H9 (cell line): ENCODE data around the gene C6orf52. TPM values are rescaled to one million over a fixed set of nuclear protein-coding genes. Genes with fewer than 3 reads are reported as not detected.

Experiments used
- DNase-seq: peaks from one replicate; pipeline ENCODE4 v3.0.0-alpha.2; 2017
- H2AFZ ChIP-seq: one replicate; pipeline ENCODE4 v1.6.1; 2013; ENCODE audit warnings: mild to moderate bottlenecking, low read length, control low read depth, moderate library complexity
- H2AK5ac ChIP-seq: 2 replicates; pipeline ENCODE4 v1.6.1; 2013; ENCODE audit warnings: low read length, control low read depth, mixed read lengths; ENCODE audit not compliant: insufficient read length
- H2BK120ac ChIP-seq: one replicate; pipeline ENCODE4 v1.6.1; 2013; ENCODE audit warnings: low read depth, mild to moderate bottlenecking, low read length, control low read depth, inconsistent platforms; ENCODE audit not compliant: poor library complexity, severe bottlenecking
- H2BK12ac ChIP-seq: 2 replicates; pipeline ENCODE4 v1.6.1; 2013; ENCODE audit warnings: low read length, control low read depth, mixed read lengths, low read depth; ENCODE audit not compliant: insufficient read length
- H2BK15ac ChIP-seq: 2 replicates; pipeline ENCODE4 v1.6.1; 2013; ENCODE audit warnings: low read depth, low read length, control low read depth
- H2BK20ac ChIP-seq: one replicate; pipeline ENCODE4 v1.6.1; 2013; ENCODE audit warnings: low read depth, mild to moderate bottlenecking, low read length, control low read depth, inconsistent platforms; ENCODE audit not compliant: poor library complexity, severe bottlenecking
- H2BK5ac ChIP-seq: 2 replicates; pipeline ENCODE4 v1.6.1; 2013; ENCODE audit warnings: low read length, control low read depth, mixed read lengths; ENCODE audit not compliant: insufficient read length
- H3K14ac ChIP-seq: 2 replicates; pipeline ENCODE4 v1.6.1; 2013; ENCODE audit warnings: low read length, control low read depth; ENCODE audit not compliant: insufficient read depth
- H3K18ac ChIP-seq: 2 replicates; pipeline ENCODE4 v1.6.1; 2013; ENCODE audit warnings: low read depth, mild to moderate bottlenecking, mixed read lengths, low read length, control low read depth; ENCODE audit not compliant: insufficient read length
- H3K23ac ChIP-seq: 2 replicates; pipeline ENCODE4 v1.6.1; 2013; ENCODE audit warnings: low read length, control low read depth, mixed read lengths, low read depth; ENCODE audit not compliant: insufficient read length
- H3K23me2 ChIP-seq: 2 replicates; pipeline ENCODE4 v1.6.1; 2013; ENCODE audit warnings: low read depth, mild to moderate bottlenecking, mixed read lengths, low read length, control low read depth; ENCODE audit not compliant: insufficient read length, poor library complexity, severe bottlenecking
- H3K27ac ChIP-seq: 2 replicates; pipeline ENCODE4 v1.5.1; 2013; ENCODE audit warnings: low read length, control low read depth, mixed read lengths, low read depth; ENCODE audit not compliant: insufficient read length
- H3K27me3 ChIP-seq: 2 replicates; pipeline ENCODE4 v1.6.1; 2013; ENCODE audit warnings: low read length, control low read depth, inconsistent platforms; ENCODE audit not compliant: insufficient read depth
- H3K4ac ChIP-seq: 2 replicates; pipeline ENCODE4 v1.6.1; 2013; ENCODE audit warnings: low read depth, mild to moderate bottlenecking, control low read depth, inconsistent platforms, low read length, moderate library complexity
- H3K4me1 ChIP-seq: 2 replicates; pipeline ENCODE4 v1.6.1; 2013; ENCODE audit warnings: low read length, control low read depth, inconsistent platforms; ENCODE audit not compliant: insufficient read depth
- H3K4me2 ChIP-seq: 2 replicates; pipeline ENCODE4 v1.6.1; 2013; ENCODE audit warnings: low read length, control low read depth, mixed read lengths; ENCODE audit not compliant: insufficient read length, insufficient read depth
- H3K56ac ChIP-seq: 2 replicates; pipeline ENCODE4 v1.6.1; 2013; ENCODE audit warnings: low read depth, mild to moderate bottlenecking, mixed read lengths, low read length, control low read depth; ENCODE audit not compliant: insufficient read length
- H3K79me1 ChIP-seq: 2 replicates; pipeline ENCODE4 v1.6.1; 2013; ENCODE audit warnings: low read depth, mild to moderate bottlenecking, moderate library complexity, low read length, control low read depth, inconsistent platforms; ENCODE audit not compliant: insufficient read depth, poor library complexity, severe bottlenecking
- H3K79me2 ChIP-seq: 2 replicates; pipeline ENCODE4 v1.6.1; 2013; ENCODE audit warnings: low read length, control low read depth, inconsistent platforms; ENCODE audit not compliant: insufficient read depth
- H3K9ac ChIP-seq: 2 replicates; pipeline ENCODE4 v1.6.1; 2013; ENCODE audit warnings: low read length, control low read depth, mixed read lengths; ENCODE audit not compliant: insufficient read length; ENCODE audit errors: extremely low read depth
- H3K9me3 ChIP-seq: one replicate; pipeline ENCODE4 v1.6.1; 2013; ENCODE audit warnings: low read depth, low read length, inconsistent platforms; ENCODE audit not compliant: control insufficient read depth
- H3T11ph ChIP-seq: one replicate; pipeline ENCODE4 v1.6.1; 2013; ENCODE audit warnings: mild to moderate bottlenecking, low read length, control low read depth, inconsistent platforms
- H4K20me1 ChIP-seq: one replicate; pipeline ENCODE4 v1.6.1; 2013; ENCODE audit not compliant: control insufficient read depth, insufficient read length, insufficient read depth
- H4K5ac ChIP-seq: 2 replicates; pipeline ENCODE4 v1.6.1; 2013; ENCODE audit warnings: low read depth, mild to moderate bottlenecking, mixed read lengths, low read length, control low read depth; ENCODE audit not compliant: insufficient read length
- H4K8ac ChIP-seq: replicated peaks from 2 replicates; pipeline ENCODE4 v1.6.1; 2013; ENCODE audit warnings: low read length, control low read depth, mixed read lengths, low read depth; ENCODE audit not compliant: insufficient read length
- H4K91ac ChIP-seq: 2 replicates; pipeline ENCODE4 v1.6.1; 2013; ENCODE audit warnings: low read depth, mild to moderate bottlenecking, moderate library complexity, mixed read lengths, low read length, control low read depth; ENCODE audit not compliant: insufficient read length
- H3K27ac Mint-ChIP-seq, 3 experiments: 2 replicates in 2 of 3; 3 replicates in 1 of 3; pipeline ENCODE4 v1.8.0; 2020 to 2021; ENCODE audit warnings: mixed read lengths in 3 of 3, mild to moderate bottlenecking in 1 of 3, moderate library complexity in 1 of 3
- H3K27me3 Mint-ChIP-seq: 2 replicates; pipeline ENCODE4 v1.8.0; 2021; ENCODE audit warnings: low read depth, mild to moderate bottlenecking, moderate library complexity, mixed read lengths
- H3K36me3 Mint-ChIP-seq, 3 experiments: 2 replicates in 2 of 3; 3 replicates in 1 of 3; pipeline ENCODE4 v1.8.0; 2020 to 2021; ENCODE audit warnings: low read depth in 3 of 3, mixed read lengths in 3 of 3; ENCODE audit not compliant: insufficient read depth in 1 of 3
- H3K4me1 Mint-ChIP-seq, 2 experiments: 2 replicates each; pipeline ENCODE4 v1.8.0; 2020; ENCODE audit warnings: mixed read lengths in 2 of 2
- H3K4me3 Mint-ChIP-seq, 2 experiments: 2 replicates in 1 of 2; 3 replicates in 1 of 2; pipeline ENCODE4 v1.8.0; 2020 to 2021; ENCODE audit warnings: mild to moderate bottlenecking in 2 of 2, mixed read lengths in 2 of 2, moderate library complexity in 1 of 2
- H3K9me3 Mint-ChIP-seq, 2 experiments: 2 replicates in 1 of 2; 3 replicates in 1 of 2; pipeline ENCODE4 v1.8.0; 2020; ENCODE audit warnings: mild to moderate bottlenecking in 2 of 2, mixed read lengths in 2 of 2, moderate library complexity in 1 of 2
- CTCF ChIP-seq: fragments of 200-600 bp; sonication (generic); conservative IDR thresholded peaks from 3 replicates; pipeline ENCODE4 v1.8.0; 2021; ENCODE audit warnings: antibody characterized with exemption, mild to moderate bottlenecking
- WGBS: extraction: QIAGEN DNeasy Blood & Tissue Kit; methylation state at CpG from one replicate; pipeline ENCODE4 v1.1.7; 2013; ENCODE audit warnings: missing lambda C conversion rate, low lambda C conversion rate, mixed read lengths; ENCODE audit not compliant: insufficient read length; ENCODE audit errors: extremely low coverage; 5-methylcytosine and 5-hydroxymethylcytosine counted together
- total RNA-seq: library from RNA; stranded (reverse); gene quantifications from 2 replicates; pipeline ENCODE4 v1.2.1, GENCODE V29; 2021

Gene C6orf52
- total RNA-seq, 1 experiment from 2014 or later, result 1.8 TPM

- Histone ChIP-seq H3K9me3 (no peaks in the 10 kb centered on the region), H3K4me2 (no peak overlapping the region), H3K9ac (no peak overlapping the region), H3K4me1 (no peaks in the 10 kb centered on the region), H2BK120ac (no peak overlapping the region), H2AK5ac (no peak overlapping the region), H3K27me3 (no peaks in the 10 kb centered on the region), H4K20me1 (no peaks in the 10 kb centered on the region), H4K91ac (no peak overlapping the region), H4K8ac (no peak overlapping the region), H2BK5ac (no peak overlapping the region), H3K79me2 (no peaks in the 10 kb centered on the region), H3T11ph (no peak overlapping the region), H3K23ac (no peak overlapping the region), H3K4ac (no peak overlapping the region), H2AFZ (no peak overlapping the region), H4K5ac (no peak overlapping the region), H3K56ac (no peak overlapping the region), H3K23me2 (no peaks in the 10 kb centered on the region), H2BK12ac (no peak overlapping the region), H3K14ac (no peak overlapping the region), H3K79me1 (no peaks in the 10 kb centered on the region), H2BK15ac (no peak overlapping the region), H3K18ac (no peak overlapping the region), H3K27ac (no peak overlapping the region), H2BK20ac (no peak overlapping the region)
- no peak for DNase-seq
- no peaks in the 10 kb centered on the region for H3K36me3 Mint-ChIP-seq
- H3K27me3 Mint-ChIP-seq, result no peaks in the 10 kb centered on the region
- TF ChIP-seq CTCF, result no peak
- peak overlapping the region in 1 of 3 experiments; percentile 34; a peak in 1 of 7 replicates for H3K27ac Mint-ChIP-seq
- H3K4me3 Mint-ChIP-seq, result no peak overlapping the region
- peaks cover 9 to 13% of the 10 kb centered on the region in 2 experiments for H3K4me1 Mint-ChIP-seq
- no CpG with 5 or more reads among the region's 5 CpGs for WGBS
- no peaks in the 10 kb centered on the region for H3K9me3 Mint-ChIP-seq
These were observed 9.8 kb downstream of the C6orf52 start for GRCh38 chr6:10684618-10685017.
